Stimulated activated CD4-positive, alpha-beta T cell treated with anti-CD3 and anti-CD28 coated beads, Interleukin-12 subunit alpha, Interleukin-12 subunit beta, amount 100 ng/mL, for 4 hours (primary cell): ENCODE results near the gene TRABD2A.
"Not testable (repeated sequence)": the region's sequence is repeated elsewhere in the genome, so short reads cannot be mapped to it uniquely, and the experiment has no call there.

Experiments
- DNase-seq: peaks from one replicate; pipeline ENCODE4 v3.0.0-alpha.2; 2020

The TRABD2A gene

DNA sequence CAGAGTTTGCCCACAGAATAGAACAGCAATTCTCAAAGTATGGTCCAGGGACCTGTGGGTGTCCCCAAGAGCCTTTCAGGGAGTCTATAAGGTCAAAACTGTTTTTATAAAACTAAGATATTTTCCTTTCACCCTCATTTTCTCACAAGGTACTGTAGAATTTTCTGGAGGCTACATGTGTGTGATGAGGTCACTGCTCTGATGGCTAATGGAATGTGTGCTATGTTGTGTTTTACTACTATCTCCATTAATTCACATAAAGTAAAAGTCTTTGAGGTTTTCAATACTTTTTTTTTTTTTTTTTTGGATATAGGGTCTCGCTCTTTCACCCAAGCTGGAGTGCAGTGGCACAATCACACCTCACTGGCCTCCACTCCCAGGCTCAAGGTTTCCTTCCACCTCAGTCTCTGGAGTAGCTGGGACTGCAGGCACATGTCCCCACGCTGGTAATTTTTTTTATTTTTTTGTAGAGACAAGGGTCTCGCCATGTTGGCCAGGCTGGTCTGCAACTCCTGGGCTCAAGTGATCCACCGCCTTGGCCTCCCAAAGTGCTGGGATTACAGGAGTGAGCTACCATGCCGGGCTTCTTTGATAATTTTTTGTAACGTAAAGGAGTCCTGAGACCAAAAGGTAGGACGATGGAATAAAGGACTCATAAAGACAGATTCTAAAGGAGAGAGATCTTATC lies 1.8 kb downstream of the TRABD2A start:
- DNase-seq: no peak

GRCh38 chr2:84878459-84878858 lies 2.4 kb downstream of the TRABD2A start:
- DNase-seq: no peak

GRCh38 chr2:84876369-84876768 lies 4.5 kb downstream of the TRABD2A start:
- no peak for DNase-seq

DNA sequence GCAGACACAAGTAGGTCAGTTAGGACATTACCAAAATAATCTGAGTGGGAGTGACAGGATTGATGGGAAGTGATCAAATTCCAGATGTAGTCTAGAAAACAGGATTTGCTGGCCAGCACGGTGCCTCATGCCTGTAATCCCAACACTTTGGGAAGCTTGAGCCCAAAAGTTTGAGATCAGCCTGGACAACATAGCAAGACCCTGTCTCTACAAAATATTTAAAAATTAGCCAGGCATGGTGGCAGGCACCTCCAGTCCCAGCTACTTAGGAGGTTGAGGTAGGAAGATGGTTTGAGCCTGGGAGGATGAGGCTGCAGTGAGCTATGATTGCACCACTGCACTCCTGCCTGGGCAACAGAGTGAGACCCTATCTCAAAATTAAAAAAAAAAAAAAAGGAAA lies 5.3 kb downstream of the TRABD2A start:
- not testable (repeated sequence) for DNase-seq

DNA sequence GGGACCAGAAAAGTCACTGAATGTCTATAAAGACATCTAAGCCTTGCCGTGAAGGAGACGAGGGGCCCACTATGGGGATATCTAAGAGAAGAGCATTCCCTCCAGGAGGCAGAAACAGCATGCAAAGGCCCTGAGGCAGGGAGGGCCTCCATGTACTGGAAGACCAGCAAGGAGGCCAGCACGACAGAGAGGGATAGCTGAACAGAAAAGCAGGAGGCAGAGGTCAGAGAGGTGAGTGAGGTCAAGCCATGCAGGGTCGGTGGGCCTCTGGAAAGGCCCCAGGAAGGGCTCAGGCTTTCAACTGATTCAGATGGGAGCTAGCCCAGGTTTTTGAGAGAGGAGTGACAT lies 5.7 kb downstream of the TRABD2A start:
- no peak for DNase-seq

DNA sequence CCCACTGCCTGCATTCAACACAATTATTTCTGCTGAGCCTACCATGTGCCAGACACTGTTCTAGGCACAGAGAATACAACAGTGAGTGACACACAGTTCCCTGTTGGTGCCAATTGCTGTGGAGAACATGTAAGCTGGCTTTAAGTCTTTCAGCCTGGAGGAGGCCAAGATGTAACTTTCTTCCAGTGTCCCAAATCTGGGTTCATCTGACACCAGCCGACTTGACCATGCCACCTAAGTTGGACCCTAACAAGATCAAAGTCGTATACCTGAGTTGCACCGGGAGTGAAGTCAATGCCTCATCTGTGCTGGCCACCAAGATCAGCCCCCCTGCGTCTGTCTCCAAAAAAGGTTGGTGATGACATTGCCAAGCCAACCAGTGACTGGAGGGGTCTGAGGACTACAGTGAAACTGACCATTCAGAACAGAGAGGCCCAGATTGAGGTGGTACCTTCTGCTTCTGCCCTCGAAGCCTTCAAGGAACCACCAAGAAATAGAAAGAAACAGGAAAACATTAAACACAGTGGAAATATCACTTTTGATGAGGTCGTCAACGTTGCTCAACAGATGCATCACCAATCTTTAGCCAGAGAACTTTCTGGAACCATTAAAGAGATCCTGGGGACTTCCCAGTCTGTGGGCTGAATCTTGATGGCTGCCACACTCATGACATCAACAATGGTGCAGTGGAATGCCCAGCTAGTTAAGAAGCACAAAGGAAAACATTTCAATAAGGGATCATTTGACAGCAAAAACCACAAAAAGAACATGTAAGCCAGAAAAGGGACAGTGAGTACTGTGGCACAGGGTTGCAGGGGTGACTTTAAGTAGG lies 6.3 kb downstream of the TRABD2A start:
- no peak for DNase-seq

GRCh38 chr2:84873350-84873749 lies 7.5 kb downstream of the TRABD2A start:
- no peak for DNase-seq

DNA sequence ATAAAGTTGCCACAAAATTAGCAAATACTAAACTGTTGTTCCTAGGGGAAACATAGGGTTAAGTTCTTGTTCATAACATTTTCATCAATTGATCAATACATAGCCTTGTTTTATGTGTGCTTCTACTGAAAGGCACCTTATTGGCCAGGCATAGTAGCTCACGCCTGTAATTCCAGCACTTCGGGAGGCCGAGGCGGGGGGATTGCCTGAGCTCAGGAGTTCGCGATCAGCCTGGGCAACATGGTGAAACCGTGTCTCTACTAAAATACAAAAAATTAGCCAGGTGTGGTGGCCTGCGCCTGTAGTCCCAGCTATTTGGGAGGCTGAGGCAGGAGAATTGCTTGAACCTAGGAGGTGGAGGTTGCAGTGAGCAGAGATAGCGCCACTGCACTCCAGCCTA lies 8.2 kb downstream of the TRABD2A start:
- not testable (repeated sequence) for DNase-seq

DNA sequence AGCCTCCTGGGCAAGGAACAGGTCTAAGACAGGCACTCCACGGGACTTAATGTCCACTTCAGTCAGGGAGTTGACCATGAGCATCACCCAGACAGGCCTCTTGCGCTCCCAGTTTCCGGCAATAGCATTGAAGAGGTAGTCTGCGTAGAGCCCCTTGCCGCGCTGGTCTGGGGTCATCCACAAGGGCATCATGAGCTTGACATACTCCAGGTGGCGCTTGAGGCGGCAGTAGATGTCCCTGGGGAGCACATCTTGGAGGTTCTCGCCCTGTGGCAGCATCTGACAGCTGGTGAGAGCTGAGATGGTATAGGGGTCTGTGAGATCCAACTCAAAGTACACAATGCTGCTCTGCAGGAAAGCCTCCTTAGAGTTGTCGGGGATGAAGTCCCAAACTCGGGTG lies 10.6 kb downstream of the TRABD2A start:
- DNase-seq: no peak

- DNase-seq: not testable (repeated sequence)
These were observed 12.6 kb downstream of the TRABD2A start for GRCh38 chr2:84868327-84868726.

DNA sequence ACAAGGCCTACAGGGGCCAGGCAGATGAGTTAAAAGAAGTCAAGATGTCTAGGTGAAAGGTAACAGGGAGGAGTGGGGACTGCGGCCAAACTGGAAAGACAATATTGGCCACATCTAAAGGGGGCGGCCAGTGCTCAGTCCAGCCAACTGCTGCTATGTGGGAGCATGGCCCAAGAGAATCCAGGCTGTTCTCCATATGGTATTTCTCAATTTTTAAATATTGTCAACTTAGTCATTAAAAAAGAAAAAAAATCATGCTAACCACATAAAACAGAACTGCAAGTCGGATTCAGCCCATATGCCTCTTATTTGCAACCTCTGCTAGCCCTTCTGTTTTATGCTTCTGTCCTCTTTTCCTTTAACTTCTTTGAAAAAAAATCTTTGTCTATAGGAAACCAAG lies 14.8 kb downstream of the TRABD2A start:
- no peak for DNase-seq

- DNase-seq: no peak
These were observed 15.6 kb downstream of the TRABD2A start for GRCh38 chr2:84865181-84865783.

DNA sequence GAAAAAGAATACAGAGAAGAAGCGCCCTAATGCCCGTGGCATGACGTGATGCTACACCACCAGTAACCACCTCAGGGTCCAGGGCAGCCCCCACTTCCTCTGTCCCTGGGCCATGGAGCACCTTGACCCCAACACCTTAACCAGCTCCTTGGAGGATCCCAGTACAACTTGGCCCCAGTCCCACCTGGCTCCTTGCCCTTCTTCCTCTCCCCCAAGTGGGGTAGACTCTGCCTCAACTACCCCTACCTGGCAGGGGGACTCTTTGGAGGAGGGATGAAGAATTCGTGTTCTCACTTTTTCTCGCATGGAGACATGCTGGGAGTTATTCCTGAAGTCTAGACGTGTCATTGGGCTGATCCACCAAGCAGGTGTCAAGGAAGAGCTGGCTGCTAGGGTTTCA lies 18.9 kb downstream of the TRABD2A start:
- DNase-seq: no peak

- no peak for DNase-seq
These were observed 19.3 kb downstream of the TRABD2A start for GRCh38 chr2:84861539-84861938.

DNA sequence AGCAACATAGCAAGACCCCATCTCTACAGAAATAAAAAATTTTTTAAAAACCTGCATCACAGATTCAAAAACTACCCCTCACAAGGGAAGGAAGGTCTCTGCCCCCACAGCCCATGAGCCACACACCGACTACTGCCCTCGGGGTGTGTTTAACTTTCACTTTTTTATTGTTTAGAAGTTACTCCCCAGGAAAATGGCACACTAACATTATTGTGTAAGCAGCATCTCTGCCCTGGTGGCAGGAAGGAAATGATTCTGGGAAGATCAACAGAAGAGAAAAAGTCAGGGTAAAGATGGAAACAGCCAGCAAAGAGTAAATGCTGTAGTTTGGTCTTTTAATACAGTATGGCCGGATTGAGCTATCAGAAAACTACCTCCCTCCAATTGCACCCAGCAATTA lies 21.9 kb downstream of the TRABD2A start:
- DNase-seq: no peak

DNA sequence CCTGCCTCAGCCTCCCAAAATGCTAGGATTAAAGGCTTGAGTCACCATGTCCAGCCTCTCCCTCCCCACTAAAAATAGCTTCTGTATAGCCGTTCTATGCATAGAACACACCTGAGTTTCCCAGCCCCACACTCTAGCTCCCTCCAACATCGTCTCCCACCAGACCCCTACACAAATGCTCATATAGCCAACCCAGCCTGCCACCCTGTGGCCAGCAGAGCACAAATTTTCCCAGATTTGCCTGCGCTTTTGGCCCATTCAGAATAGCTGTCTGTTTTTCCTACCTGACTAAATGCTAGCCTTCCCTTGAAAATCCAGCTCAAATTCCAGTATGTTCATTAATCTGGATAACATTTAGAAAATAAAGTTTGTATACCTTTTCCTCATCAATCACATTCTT lies 22.8 kb downstream of the TRABD2A start:
- no peak for DNase-seq

DNA sequence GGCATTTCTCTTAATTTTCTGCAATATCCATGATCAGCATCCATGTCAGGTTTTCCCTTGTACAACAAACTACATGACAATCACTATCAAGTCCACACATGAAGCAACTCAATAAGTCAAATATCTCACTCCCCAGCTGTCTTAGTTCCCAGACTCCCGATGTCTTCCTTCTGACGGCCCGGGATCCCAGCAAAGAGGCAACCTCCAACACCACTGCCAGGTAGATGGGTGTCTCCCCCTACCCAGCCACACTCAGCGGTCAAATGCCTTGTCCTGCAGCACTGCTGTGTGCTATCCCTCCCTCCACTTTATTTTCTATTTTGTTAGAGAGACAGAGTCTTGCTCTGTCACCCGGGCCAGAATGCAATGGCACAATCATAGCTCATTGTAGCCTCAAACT lies 23.3 kb downstream of the TRABD2A start:
- no peak for DNase-seq

DNA sequence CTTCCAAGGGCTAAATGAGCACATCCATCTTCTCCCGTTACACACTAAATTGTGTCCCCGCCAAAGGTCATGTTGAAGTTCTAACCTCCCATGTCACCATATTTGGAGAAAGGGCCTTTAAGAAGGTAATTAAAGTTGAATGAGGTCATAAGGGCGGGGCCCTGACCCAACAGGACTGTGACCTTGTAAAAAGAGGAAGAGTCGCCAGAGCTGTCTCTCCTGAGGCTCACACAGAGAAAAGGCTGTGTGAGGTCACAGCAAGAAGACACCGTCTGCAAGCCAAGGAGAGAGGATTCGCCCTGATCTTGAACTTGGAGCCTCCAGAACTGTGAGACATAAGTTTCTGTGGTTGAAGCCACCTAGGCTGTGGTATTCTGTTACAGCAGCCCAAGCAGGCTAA lies 24.1 kb downstream of the TRABD2A start:
- DNase-seq: no peak

DNA sequence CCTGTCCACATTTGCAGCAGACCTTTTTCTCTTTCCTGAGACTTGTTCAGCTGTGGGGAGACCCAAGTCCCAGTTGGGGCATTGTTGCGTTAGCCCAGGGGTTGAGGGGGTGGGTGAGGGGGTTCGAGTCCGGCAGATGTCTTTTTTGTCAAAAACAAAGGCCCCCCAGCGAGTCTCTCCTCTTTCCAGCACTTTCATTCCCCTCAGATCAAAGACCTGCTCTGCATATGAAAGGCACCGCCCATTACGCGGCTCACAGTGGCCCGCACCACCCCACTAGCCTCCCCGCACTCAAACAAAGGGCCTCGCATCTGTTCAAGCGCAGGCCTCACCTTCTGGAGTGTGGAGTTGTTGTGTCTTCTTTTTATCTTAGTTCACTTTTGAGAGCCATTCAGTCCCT lies 25.2 kb downstream of the TRABD2A start:
- DNase-seq: no peak

- DNase-seq: no peak
These were observed 26.0 kb downstream of the TRABD2A start for GRCh38 chr2:84854850-84855249.

DNA sequence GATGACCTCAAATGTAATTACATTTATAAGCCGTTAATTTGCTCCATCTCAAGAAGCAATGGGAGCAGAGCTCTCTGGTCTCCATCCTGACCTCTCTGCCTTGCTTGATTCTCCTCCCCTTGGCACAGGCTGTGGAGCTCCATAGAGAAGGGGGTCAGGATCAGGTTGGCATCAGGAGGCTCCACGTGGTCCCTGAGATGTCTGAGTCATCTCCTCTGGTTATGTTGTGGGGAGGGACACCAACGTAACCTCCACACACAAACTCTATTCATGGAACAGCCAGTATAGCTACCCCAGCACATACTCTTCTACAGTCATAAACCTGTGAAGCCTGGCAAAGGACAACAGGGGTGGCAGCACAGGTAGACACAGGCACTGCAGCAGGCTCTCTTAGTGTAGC lies 29.0 kb downstream of the TRABD2A start:
- DNase-seq: no peak

- DNase-seq: no peak
These were observed 30.4 kb downstream of the TRABD2A start for GRCh38 chr2:84850471-84850870.

DNA sequence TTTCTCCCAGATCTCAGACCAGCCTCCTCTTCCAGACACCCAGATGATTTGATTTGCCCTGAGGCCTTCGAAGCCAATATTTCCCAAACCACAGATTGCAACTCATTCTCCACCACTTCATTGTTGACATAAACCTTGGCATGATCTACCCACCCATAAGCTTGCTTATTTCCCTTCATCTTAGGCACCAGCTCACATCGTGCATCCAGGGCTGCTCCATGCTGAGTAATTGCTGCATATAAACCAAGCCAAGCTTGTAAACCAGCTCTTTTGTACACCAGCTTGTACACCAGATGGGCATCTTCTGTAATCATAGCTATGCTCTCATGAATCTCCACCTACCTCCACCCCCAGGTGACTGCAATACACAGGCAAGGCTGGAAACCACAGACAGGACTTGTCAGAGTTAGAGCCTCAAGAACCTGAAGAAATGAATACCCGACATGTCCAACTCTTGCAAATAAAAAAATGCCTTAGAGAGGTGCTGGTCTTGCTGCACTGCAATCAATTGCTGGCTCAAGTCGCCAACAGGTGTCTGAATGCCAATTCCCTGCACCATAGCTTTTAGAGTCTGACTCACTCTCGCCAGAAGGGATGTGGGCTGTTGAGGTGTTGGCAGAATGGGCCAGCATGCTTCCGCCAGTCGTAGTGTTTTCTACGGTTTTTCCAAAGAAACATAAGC lies 31.5 kb downstream of the TRABD2A start:
- no peak for DNase-seq
